HG02588 (cell line): Measurements from ENCODE around the gene ARID1B.

Experiments used
- ATAC-seq: cut with Tn5 transposase; IDR thresholded peaks from one replicate; pipeline ENCODE4 v1.9.1; 2021; ENCODE audit warnings: mild to moderate bottlenecking, moderate library complexity; ENCODE audit not compliant: unreplicated experiment

The ARID1B gene

GRCh38 chr6:157248264-157248663 lies 471.1 kb downstream of the ARID1B start:
- no peak for ATAC-seq

- ATAC-seq, result no peak
These were observed 472.6 kb downstream of the ARID1B start for GRCh38 chr6:157249826-157250225.

GRCh38 chr6:157251586-157252247 lies 474.5 kb downstream of the ARID1B start:
- no peak for ATAC-seq

GRCh38 chr6:157253017-157253416 lies 475.8 kb downstream of the ARID1B start:
- no peak for ATAC-seq

GRCh38 chr6:157253699-157254098 lies 476.5 kb downstream of the ARID1B start:
- no peak for ATAC-seq

GRCh38 chr6:157254538-157254937 lies 477.4 kb downstream of the ARID1B start:
- ATAC-seq, result no peak

GRCh38 chr6:157255079-157255478 lies 477.9 kb downstream of the ARID1B start:
- no peak for ATAC-seq

GRCh38 chr6:157258878-157259277 lies 481.7 kb downstream of the ARID1B start:
- no peak for ATAC-seq

- ATAC-seq, result no peak
These were observed 482.3 kb downstream of the ARID1B start for GRCh38 chr6:157259443-157259842.
